GM12875 (cell line): ENCODE results near the gene PLEKHG4B.
"Not testable (repeated sequence)": the region's sequence is repeated elsewhere in the genome, so short reads cannot be mapped to it uniquely, and the experiment has no call there.

Experiments used
- H3K4me3 ChIP-seq: one replicate; pipeline ENCODE4 v1.5.1; 2011; ENCODE audit warnings: low read depth, low read length, control low read depth
- CTCF ChIP-seq: IDR thresholded peaks from 2 replicates; pipeline ENCODE4 v1.5.1; 2011; ENCODE audit warnings: low read depth, mild to moderate bottlenecking, control low read depth, inconsistent platforms, low read length, moderate library complexity, borderline replicate concordance; ENCODE audit not compliant: insufficient read depth

PLEKHG4B gene

GRCh38 chr5:93221-93980 is 1.4 kb downstream of the PLEKHG4B start:
- H3K4me3 ChIP-seq = no peak overlapping the region
- no peak for TF ChIP-seq CTCF

GRCh38 chr5:94113-94892 is 2.3 kb downstream of the PLEKHG4B start:
- TF ChIP-seq CTCF = no peak
- no peak overlapping the region for H3K4me3 ChIP-seq

GRCh38 chr5:95241-95980 is 3.4 kb downstream of the PLEKHG4B start:
- no peak overlapping the region for H3K4me3 ChIP-seq
- no peak for TF ChIP-seq CTCF

- no peak for TF ChIP-seq CTCF
- no peak overlapping the region for H3K4me3 ChIP-seq
These were observed 5.2 kb downstream of the PLEKHG4B start for GRCh38 chr5:96976-97660.

- no peak for TF ChIP-seq CTCF
- no peak overlapping the region for H3K4me3 ChIP-seq
These were observed 7.8 kb downstream of the PLEKHG4B start for GRCh38 chr5:99815-100214.

- H3K4me3 ChIP-seq = no peak overlapping the region
- no peak for TF ChIP-seq CTCF
These were observed 10.6 kb downstream of the PLEKHG4B start for GRCh38 chr5:102411-103043.

- H3K4me3 ChIP-seq = not testable (repeated sequence)
These were observed 12.1 kb downstream of the PLEKHG4B start for GRCh38 chr5:104106-104505.
